GM08714 (cell line): ENCODE data around the gene GLO1.

ENCODE experiments used
- H3K4me3 ChIP-seq: fragments of 200-500 bp; sonication (Bioruptor generic); 2 replicates; pipeline ENCODE4 v1.5.1; 2014; ENCODE audit warnings: mild to moderate bottlenecking, low read length, inconsistent platforms
- ZNF274 ChIP-seq: IDR thresholded peaks from 2 replicates; pipeline ENCODE4 v1.6.1; 2012; ENCODE audit warnings: mild to moderate bottlenecking, low read depth, low read length

GLO1 gene

DNA sequence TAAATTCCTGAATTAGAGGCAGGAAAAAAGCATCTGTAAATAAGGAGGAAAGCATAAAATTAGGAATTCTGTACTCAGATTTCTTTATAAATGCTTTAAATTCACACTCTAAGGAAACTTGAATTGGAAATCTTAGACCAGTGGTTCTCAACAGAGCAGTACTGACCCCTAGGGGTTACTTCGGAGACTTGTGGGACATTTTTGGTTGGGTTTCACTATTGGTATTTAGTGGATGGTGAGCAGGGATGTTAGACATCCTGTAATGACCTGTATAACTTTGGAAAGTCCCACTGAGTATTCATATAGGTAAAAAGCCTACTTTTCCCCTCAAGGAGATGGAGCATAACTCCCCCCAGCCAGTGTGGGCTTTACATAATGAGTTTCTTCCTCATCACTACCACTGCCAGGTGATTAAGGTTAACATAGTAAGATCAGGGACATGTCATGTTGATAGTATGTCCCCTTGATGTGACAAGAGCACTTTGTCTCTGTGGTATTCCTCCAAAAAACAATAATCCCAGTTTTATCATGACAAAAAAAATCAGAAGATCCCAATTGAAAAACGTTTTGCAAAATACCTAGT is 31.0 kb downstream of the GLO1 start:
- H3K4me3 ChIP-seq: no peak overlapping the region
- TF ChIP-seq ZNF274: no peak

DNA sequence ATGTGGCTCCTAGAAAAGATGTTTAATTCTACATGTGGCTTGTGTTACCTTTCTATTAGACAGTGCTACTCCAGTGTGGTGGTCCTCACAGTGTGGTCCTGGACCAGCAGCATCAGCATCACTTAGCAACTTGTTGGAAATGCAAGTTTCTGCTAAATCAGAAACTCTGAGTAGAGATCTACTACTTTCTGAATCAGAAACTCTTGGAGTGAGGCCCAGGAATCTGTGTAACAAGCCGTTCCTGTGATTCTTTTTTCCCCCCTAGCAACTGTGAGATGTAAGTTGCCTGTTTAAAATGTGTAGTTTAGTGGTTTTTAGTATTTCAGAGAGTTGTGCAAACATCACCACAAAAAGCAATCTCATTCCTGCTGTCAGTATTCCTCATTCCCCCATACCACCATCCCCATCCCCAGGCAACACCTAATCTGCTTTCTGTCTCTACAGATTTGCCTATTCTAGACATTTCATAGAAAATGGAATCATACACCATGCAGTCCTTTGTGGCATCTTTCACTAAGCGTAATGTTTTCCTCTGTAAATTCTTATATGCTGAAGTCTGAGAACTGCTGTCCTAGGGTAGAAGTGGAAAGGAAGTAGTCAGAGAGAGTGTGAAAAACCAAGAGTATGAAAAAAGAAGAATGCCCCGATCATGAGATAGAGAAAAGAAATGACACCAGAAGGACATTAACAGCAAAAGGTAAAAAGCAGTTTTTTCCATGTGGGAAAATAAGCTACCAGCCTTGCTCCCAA is 44.4 kb downstream of the GLO1 start:
- TF ChIP-seq ZNF274: no peak
- no peak overlapping the region for H3K4me3 ChIP-seq

DNA sequence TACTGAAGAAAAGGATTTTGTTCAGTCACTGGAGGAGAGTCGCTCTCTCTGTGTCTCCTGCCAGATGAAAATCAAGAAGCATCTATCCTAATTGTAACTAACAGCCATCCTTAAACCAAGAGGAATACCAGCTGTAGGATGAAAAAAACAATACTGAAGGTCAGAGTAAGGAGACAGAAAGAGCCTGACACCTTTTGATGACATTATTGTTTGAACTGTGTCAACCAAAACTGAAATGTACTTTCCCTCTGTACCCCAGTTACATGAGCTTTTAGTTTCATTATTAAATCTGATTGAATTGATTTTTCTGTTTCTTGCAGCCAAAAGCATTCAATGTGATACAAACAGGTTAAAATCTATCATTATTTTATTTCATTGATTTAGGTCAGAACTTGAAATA is 46.0 kb downstream of the GLO1 start:
- H3K4me3 ChIP-seq: no peak overlapping the region
- TF ChIP-seq ZNF274: no peak

GRCh38 chr6:38654263-38654662 is 48.7 kb downstream of the GLO1 start:
- no peak overlapping the region for H3K4me3 ChIP-seq
- TF ChIP-seq ZNF274: no peak

- no peak for TF ChIP-seq ZNF274
- no peak overlapping the region for H3K4me3 ChIP-seq
Measured at GRCh38 chr6:38651121-38651784, 51.7 kb downstream of the GLO1 start.

GRCh38 chr6:38650207-38650752 is 52.7 kb downstream of the GLO1 start:
- TF ChIP-seq ZNF274: no peak
- no peak overlapping the region for H3K4me3 ChIP-seq

- TF ChIP-seq ZNF274: no peak
- H3K4me3 ChIP-seq: no peak overlapping the region
Measured at GRCh38 chr6:38649744-38650143, 53.2 kb downstream of the GLO1 start.

DNA sequence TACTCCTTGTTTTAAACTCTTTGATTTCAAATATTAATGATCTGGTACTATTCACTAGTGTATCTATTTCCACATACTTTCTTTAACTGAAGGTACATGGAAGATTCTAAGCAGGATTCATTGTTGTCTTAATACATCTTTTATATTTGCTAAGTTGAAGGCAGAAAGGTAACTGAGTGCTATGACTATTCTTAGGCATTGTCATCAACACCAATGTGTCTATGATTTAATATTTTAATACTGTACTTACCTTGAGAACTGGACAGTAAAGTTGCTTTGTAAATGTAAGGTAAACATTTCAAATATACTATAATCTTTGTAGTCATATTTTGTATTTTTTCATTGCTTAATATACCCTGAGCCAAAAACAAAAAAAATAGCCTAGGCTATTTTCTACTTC is 54.3 kb downstream of the GLO1 start:
- H3K4me3 ChIP-seq: no peak overlapping the region
- no peak for TF ChIP-seq ZNF274

DNA sequence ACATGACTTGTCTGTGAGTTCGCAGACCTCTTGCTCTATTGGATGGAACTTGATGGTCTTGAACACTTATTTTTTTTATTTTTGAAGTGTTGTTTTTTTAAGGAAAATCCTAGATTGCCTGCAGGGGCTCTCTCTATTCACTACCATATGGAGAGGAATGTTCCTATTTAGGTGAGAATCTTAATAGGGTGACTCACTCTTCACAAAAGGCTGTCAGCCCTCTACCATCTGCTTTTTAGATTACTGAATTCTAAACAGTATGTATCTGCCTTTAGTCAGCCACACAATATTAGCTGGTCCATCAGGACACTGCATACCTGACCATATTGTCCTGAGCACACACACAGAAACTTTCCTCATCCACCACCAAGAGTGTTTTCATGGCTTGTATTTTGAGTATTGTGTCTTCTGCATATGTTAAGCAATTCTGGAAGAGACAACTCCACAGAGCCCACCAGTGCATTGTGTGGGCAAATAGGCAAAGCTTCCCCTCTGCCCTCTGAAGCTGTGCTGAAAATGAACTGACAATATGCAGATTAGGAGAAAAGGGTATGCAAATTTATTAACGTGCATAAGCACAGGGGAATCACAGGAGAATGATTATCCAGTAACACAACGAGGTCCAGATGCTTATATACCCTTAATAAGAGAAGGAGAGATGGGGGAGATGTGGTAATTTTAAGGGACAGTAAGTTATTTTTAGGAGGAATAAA is 56.6 kb downstream of the GLO1 start:
- no peak for TF ChIP-seq ZNF274

GRCh38 chr6:38644951-38645350 is 58.0 kb downstream of the GLO1 start:
- TF ChIP-seq ZNF274: no peak
- H3K4me3 ChIP-seq: no peak overlapping the region

More for the DNA sequence above, 56.6 kb downstream of the GLO1 start:
- H3K4me3 ChIP-seq: no peak overlapping the region

DNA sequence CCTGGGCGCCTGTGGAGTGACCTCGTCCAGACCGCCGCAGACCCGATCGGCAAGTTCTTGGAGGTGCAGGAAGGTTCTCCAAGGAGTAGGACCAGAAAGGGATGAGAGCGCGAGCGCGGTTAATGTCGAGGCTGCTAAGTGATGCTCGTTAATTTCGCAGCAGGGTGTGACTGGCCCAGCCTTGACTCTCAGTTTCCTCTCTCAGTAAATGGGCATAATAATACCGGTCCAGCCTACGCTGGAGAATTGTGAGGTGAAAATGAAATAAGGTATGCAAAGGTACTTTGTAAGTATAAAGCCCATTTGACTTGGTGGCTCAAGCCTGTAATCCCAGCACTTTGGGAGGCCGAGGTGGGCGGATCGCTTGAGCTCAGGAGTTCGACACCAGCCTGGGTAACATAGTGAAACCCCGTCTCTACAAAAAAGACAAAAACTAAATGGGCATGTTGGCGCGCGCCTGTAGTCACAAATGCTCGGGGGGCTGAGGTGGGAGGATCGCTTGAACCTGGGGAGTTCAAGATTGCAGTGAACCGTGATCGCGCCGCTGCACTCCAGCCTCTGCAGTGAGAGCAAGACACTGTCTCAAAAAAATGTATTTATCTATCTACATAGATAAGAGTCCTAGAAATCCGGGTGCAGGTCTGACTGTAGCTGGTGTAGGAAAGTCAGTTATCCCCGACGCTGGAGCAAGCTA is 62.6 kb downstream of the GLO1 start:
- no peak for TF ChIP-seq ZNF274
- peak overlapping the region; percentile 84 for H3K4me3 ChIP-seq

- peak within 1 kb of the TSS; percentile 84 for H3K4me3 ChIP-seq
- TF ChIP-seq ZNF274: no peak
Measured at GRCh38 chr6:38639498-38640215, 63.3 kb downstream of the GLO1 start, which contains the start of gene BTBD9. TSS of gene BTBD9 (minus strand) at chr6:38639929.

GRCh38 chr6:38638941-38639497 is 63.9 kb downstream of the GLO1 start:
- TF ChIP-seq ZNF274: no peak
- peak overlapping the region; percentile 84 for H3K4me3 ChIP-seq
